DMS153 treated with DMSO at 0.1 percent for 48 hours (cell line): ENCODE measurements around the gene VAV2.
"Not testable (repeated sequence)": the region's sequence is repeated elsewhere in the genome, so short reads cannot be mapped to it uniquely, and the experiment has no call there.

Source experiments
- DNase-seq: peaks from one replicate; lab custom pipeline; 2025; ENCODE audit not compliant: unreplicated experiment; lab: John Stamatoyannopoulos, UW

VAV2 gene

GRCh38 chr9:133924453-133924852 lies 67.7 kb downstream of the VAV2 start:
- no peak for DNase-seq

- not testable (repeated sequence) for DNase-seq
Measured at GRCh38 chr9:133923608-133924007, 68.5 kb downstream of the VAV2 start.

GRCh38 chr9:133921866-133922265 lies 70.3 kb downstream of the VAV2 start:
- no peak for DNase-seq

- DNase-seq = no peak
Measured at GRCh38 chr9:133920471-133920870, 71.7 kb downstream of the VAV2 start.

- no peak for DNase-seq
Measured at GRCh38 chr9:133919253-133920115, 72.6 kb downstream of the VAV2 start.

- no peak for DNase-seq
Measured at GRCh38 chr9:133918111-133918813, 73.9 kb downstream of the VAV2 start.

GRCh38 chr9:133917375-133917774 lies 74.7 kb downstream of the VAV2 start:
- no peak for DNase-seq

GRCh38 chr9:133916159-133916541 lies 76.0 kb downstream of the VAV2 start:
- no peak for DNase-seq

- DNase-seq = no peak
Measured at GRCh38 chr9:133915534-133916158, 76.5 kb downstream of the VAV2 start.

GRCh38 chr9:133914442-133915342 lies 77.4 kb downstream of the VAV2 start:
- DNase-seq = no peak

- no peak for DNase-seq
Measured at GRCh38 chr9:133913571-133914369, 78.4 kb downstream of the VAV2 start.

GRCh38 chr9:133910855-133911514 lies 81.1 kb downstream of the VAV2 start:
- no peak for DNase-seq

- DNase-seq = no peak
Measured at GRCh38 chr9:133906932-133907910, 84.9 kb downstream of the VAV2 start.

GRCh38 chr9:133906218-133906617 lies 85.9 kb downstream of the VAV2 start:
- no peak for DNase-seq

GRCh38 chr9:133905493-133905892 lies 86.6 kb downstream of the VAV2 start:
- no peak for DNase-seq

GRCh38 chr9:133904346-133905090 lies 87.6 kb downstream of the VAV2 start:
- DNase-seq = no peak

- no peak for DNase-seq
Measured at GRCh38 chr9:133901184-133901835, 90.8 kb downstream of the VAV2 start.
